Chondrocyte (in vitro differentiated cells): ENCODE measurements around the gene MAP3K12. TPM values are rescaled to one million over a fixed set of nuclear protein-coding genes. Genes with fewer than 3 reads are reported as not detected.
A peak's percentile ranks its signal among the peaks of the same experiment; 100 is the strongest.

Experiments used
- DNase-seq: peaks from one replicate; pipeline ENCODE4 v3.0.0; 2021; ENCODE audit warnings: mixed read lengths, low spot score
- H3K27ac Mint-ChIP-seq: one replicate; pipeline ENCODE4 v1.8.0; 2021; ENCODE audit warnings: mild to moderate bottlenecking, moderate library complexity, mixed read lengths; ENCODE audit not compliant: unreplicated experiment
- H3K27me3 Mint-ChIP-seq: 2 replicates; pipeline ENCODE4 v1.8.0; 2021; ENCODE audit warnings: low read depth, mixed read lengths
- H3K36me3 Mint-ChIP-seq: 2 replicates; pipeline ENCODE4 v1.8.0; 2021; ENCODE audit warnings: low read depth, mixed read lengths
- H3K4me1 Mint-ChIP-seq: 2 replicates; pipeline ENCODE4 v1.8.0; 2021; ENCODE audit warnings: low read depth, mild to moderate bottlenecking, mixed read lengths
- H3K4me3 Mint-ChIP-seq: one replicate; pipeline ENCODE4 v1.8.0; 2021; ENCODE audit warnings: mild to moderate bottlenecking, moderate library complexity, mixed read lengths; ENCODE audit not compliant: unreplicated experiment
- H3K9me3 Mint-ChIP-seq: 2 replicates; pipeline ENCODE4 v1.8.0; 2021; ENCODE audit warnings: low read depth, mixed read lengths
- total RNA-seq: library from RNA; stranded (reverse); gene quantifications from 3 replicates; pipeline ENCODE4 v1.2.1, GENCODE V29; 2021
- TF ChIP-seq, protein P1 (sequence below): fragments of 200-600 bp; sonication (generic); IDR thresholded peaks from 2 replicates; pipeline ENCODE4 v1.5.0; 2021; ENCODE audit warnings: antibody characterized with exemption, mild to moderate bottlenecking, moderate library complexity

MAP3K12 gene
- total RNA-seq, 1 donor from 2014 or later: 26.9 TPM

DNA sequence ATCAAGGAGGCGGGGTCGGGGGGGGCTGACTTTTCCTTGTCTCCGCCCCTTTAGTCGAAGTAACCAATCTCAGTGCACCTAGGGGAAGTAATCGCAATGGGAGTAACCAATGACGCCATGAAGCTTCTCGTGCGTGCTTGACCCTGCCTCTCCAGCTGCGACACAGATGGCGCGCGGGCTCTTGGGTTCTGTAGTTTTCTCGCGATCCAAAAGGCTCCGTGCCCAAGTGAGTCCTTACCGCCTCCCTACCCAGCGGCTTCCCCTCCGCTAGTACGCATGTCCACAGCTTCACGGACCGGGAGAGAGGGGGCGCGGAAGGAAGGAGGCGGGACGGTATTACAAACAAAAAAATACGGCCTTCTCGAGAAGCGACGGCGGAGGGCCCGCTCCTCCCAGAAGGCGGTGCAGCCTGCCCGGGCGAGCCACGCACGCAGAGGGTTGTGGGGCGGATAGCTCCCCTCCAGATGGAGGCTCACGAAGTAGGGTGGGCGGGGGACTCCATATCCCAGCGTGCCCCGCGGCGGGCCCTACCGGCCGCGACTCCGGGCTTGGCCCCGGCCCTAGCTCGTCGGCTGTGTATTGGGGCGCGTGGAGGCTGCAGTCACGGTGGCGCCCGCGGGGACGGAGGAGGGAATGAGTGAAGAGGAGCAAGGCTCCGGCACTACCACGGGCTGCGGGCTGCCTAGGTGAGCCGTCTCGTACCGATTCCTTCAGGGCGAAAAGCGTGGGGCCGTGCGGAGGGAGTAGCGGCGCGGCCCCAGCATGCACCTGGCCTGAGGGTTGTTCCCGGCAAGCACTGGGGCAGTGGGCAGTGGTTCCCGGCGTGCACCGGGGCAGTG lies 1.7 kb upstream of the MAP3K12 start, which contains the start of gene TARBP2:
Gene TARBP2, plus strand, starts transcription at position 508 of the 839 bp plus-strand sequence. Its CDS starts 126 bp downstream, at position 634.
- peaks cover 63% of the 10 kb centered on the region for H3K4me1 Mint-ChIP-seq
- H3K27me3 Mint-ChIP-seq: no peaks in the 10 kb centered on the region
- peaks cover 3% of the 10 kb centered on the region for H3K36me3 Mint-ChIP-seq

DNA sequence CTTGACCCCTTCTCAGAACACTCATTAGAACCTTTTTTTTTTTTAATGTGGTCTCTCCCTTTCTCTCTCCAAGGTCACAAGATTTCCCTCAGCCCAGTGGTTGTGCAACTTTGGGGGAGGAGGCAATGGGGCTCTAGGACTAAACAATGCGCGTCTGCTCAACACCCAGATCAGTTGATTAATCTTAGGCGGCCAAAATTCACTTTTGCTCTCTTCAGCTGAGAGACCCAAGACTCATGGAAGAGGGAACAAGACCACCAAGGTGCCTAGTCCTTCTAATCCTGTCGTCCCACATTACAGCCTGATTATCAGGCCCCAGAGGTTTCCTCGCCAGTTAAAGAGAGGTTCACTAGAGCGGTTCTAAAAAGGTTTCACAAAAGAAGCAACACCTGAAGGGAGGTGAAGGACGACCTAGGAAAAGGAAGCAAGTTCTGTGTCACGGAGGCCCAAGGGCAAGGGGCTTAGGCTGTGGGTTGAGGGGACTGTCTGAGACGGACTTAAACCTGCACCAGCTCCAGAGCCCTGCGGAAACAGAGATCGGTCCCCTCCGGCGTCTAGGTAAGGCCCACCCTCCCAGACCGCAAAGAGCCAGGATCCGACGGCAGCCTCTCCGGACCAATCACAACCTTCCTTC lies 1.0 kb upstream of the MAP3K12 start:
- peak overlapping the region; percentile 90 for H3K4me3 Mint-ChIP-seq
- peak overlapping the region; percentile 97 for H3K27ac Mint-ChIP-seq
- H3K4me1 Mint-ChIP-seq: peaks cover 59% of the 10 kb centered on the region
- no peaks in the 10 kb centered on the region for H3K27me3 Mint-ChIP-seq
- TF ChIP-seq, protein P1, sequence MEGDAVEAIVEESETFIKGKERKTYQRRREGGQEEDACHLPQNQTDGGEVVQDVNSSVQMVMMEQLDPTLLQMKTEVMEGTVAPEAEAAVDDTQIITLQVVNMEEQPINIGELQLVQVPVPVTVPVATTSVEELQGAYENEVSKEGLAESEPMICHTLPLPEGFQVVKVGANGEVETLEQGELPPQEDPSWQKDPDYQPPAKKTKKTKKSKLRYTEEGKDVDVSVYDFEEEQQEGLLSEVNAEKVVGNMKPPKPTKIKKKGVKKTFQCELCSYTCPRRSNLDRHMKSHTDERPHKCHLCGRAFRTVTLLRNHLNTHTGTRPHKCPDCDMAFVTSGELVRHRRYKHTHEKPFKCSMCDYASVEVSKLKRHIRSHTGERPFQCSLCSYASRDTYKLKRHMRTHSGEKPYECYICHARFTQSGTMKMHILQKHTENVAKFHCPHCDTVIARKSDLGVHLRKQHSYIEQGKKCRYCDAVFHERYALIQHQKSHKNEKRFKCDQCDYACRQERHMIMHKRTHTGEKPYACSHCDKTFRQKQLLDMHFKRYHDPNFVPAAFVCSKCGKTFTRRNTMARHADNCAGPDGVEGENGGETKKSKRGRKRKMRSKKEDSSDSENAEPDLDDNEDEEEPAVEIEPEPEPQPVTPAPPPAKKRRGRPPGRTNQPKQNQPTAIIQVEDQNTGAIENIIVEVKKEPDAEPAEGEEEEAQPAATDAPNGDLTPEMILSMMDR: no peak
- DNase-seq: no peak
- no peaks in the 10 kb centered on the region for H3K36me3 Mint-ChIP-seq
- no peaks in the 10 kb centered on the region for H3K9me3 Mint-ChIP-seq

More for the DNA sequence above, 1.7 kb upstream of the MAP3K12 start, which contains the start of gene TARBP2:
- peak; percentile 98 for DNase-seq
- peak within 1 kb of the TSS; percentile 97 for H3K27ac Mint-ChIP-seq
- no peaks in the 10 kb centered on the region for H3K9me3 Mint-ChIP-seq
- H3K4me3 Mint-ChIP-seq: peak within 1 kb of the TSS; percentile 90
- TF ChIP-seq, protein P1: peak; percentile 40

DNA sequence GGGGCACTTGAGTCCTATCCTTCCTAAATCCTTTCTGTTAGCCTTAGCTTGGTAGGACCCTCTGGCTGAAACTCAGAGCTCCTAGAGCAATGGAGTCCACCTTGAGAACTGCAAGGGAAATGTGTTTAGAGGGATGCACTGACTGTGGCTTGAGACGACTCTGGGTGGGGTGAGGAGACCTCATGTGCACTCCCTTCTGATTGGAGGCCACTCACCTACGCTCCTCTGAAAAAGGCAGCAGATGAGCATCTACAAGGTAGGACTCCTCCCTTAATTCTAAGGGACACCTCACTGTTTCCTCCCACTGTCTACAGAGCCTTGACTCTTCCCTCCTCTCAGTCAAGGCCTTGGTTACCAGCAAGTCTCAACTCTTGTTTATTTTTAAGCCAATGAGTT lies 1.0 kb downstream of the MAP3K12 start:
- Mint-ChIP-seq H3K27ac (no peak overlapping the region), H3K4me3 (peak overlapping the region; percentile 90), H3K9me3 (no peaks in the 10 kb centered on the region), H3K27me3 (no peaks in the 10 kb centered on the region), H3K4me1 (peaks cover 64% of the 10 kb centered on the region), H3K36me3 (no peaks in the 10 kb centered on the region)
- no peak for DNase-seq
- TF ChIP-seq, protein P1: no peak

DNA sequence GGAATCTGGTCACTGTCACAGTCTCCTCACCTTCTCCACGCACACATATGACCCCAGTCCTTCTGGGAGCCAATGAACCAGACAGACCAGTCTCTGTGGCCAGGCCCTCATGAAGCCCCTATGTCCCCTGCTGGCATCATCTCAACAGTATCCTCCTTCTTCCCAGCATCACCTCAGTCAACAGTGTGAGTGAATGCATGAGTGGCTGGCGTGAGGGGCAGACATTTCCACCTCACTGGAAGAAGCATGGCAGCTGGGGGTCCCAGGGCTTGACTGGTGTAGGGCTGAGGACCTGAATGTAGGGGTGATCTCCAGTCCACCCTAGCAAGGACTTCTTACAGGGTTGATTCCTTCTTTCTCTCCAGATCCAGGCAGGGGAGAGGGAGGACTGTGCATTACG lies 1.8 kb downstream of the MAP3K12 start:
- H3K9me3 Mint-ChIP-seq: no peaks in the 10 kb centered on the region
- TF ChIP-seq, protein P1: no peak
- H3K36me3 Mint-ChIP-seq: no peaks in the 10 kb centered on the region
- H3K27me3 Mint-ChIP-seq: no peaks in the 10 kb centered on the region
- H3K4me3 Mint-ChIP-seq: no peak overlapping the region
- no peak overlapping the region for H3K27ac Mint-ChIP-seq
- H3K4me1 Mint-ChIP-seq: peaks cover 63% of the 10 kb centered on the region
- no peak for DNase-seq

DNA sequence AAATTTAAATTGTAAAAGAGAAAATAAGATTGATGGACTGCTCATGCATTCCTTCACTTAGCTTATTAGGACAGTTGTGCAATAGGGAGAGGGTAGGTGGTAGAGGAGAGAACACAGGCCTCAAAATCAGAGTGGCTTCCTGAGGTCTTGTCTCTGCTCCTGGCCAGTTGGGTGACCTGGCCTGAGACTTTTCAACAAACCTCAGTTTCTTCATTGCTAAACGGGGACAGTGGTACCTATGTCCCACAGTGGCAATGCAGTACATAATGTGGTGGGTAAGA lies 2.6 kb downstream of the MAP3K12 start:
- TF ChIP-seq, protein P1: no peak
- Mint-ChIP-seq H3K9me3 (no peaks in the 10 kb centered on the region), H3K27ac (no peak overlapping the region), H3K4me3 (no peak overlapping the region), H3K27me3 (no peaks in the 10 kb centered on the region), H3K36me3 (no peaks in the 10 kb centered on the region), H3K4me1 (peaks cover 64% of the 10 kb centered on the region)
- no peak for DNase-seq
